Body of pancreas (tissue), 4 donors: ENCODE results near the gene GDF7. TPM values are rescaled to one million over a fixed set of nuclear protein-coding genes. Genes with fewer than 3 reads are reported as not detected.
A peak's percentile ranks its signal among the peaks of the same experiment; 100 is the strongest.

Experiments
- ATAC-seq: fragments of 150-250 bp; one replicate; pipeline ENCODE4 v1.9.1; 2016
- DNase-seq, 4 donors: peaks; one replicate each; pipeline ENCODE4 v3.0.0-alpha.2; 2019
- H3K27ac ChIP-seq, 4 donors: fragments of 200-600 bp; sonication (generic); 1 replicate in 3 of 4; 2 replicates in 1 of 4; pipeline versions ENCODE4 v1.5.1 to v1.6.1; 2016 to 2019; ENCODE audit warnings: mild to moderate bottlenecking in 1 of 4, mixed read lengths in 1 of 4, moderate library complexity in 1 of 4
- H3K27me3 ChIP-seq, 2 donors: fragments of 200-600 bp; sonication (generic); one replicate each; pipeline ENCODE4 v1.6.0; 2016; ENCODE audit warnings: mild to moderate bottlenecking in 1 of 2
- H3K36me3 ChIP-seq, 2 donors: fragments of 200-600 bp; sonication (generic); replicated peaks in 1 of 2; 2 replicates each; pipeline ENCODE4 v1.5.1; 2016; ENCODE audit warnings: low read depth in 2 of 2; ENCODE audit not compliant: insufficient read depth in 1 of 2
- H3K4me1 ChIP-seq: fragments of 200-600 bp; sonication (generic); one replicate; pipeline ENCODE4 v1.6.0; 2016
- H3K4me3 ChIP-seq, 2 donors: fragments of 200-600 bp; sonication (generic); 1 replicate in 1 of 2; 2 replicates in 1 of 2; pipeline ENCODE4 v1.5.1; 2016 to 2019
- H3K9me3 ChIP-seq, 3 donors: fragments of 200-600 bp; sonication (generic); 1 replicate in 2 of 3; 2 replicates in 1 of 3; pipeline ENCODE4 v1.5.1; 2016
- POLR2A ChIP-seq, 3 donors: fragments of 450-650 bp; IDR thresholded peaks; one replicate each; pipeline ENCODE4 v1.6.1; 2016; ENCODE audit warnings: antibody characterized with exemption in 3 of 3, mild to moderate bottlenecking in 2 of 3
- WGBS, 2 donors: methylation state at CpG; one replicate each; pipeline ENCODE4 v1.1.5; 2017; 5-methylcytosine and 5-hydroxymethylcytosine counted together
- intact Hi-C: fragments of 100-400 bp; cut with DNase I; formaldehyde crosslinking; loops from one replicate; pipeline ENCODE4 v1.15.1; 2023
- total RNA-seq, 2 donors: library from RNA; depleted of rRNA; stranded (reverse); fragments of >200 nt; gene quantifications; one replicate each; pipeline ENCODE4 v1.1.0, GENCODE V29; 2016
- TF ChIP-seq, protein P1 (sequence below), 7 experiments: fragments of 450-650 bp in 4 of 7; fragments of 200-600 bp in 3 of 7; sonication (generic) in 3 of 7; IDR thresholded peaks; one replicate each; pipeline ENCODE4 v1.5.1; 2016 to 2019; ENCODE audit warnings: antibody characterized with exemption in 7 of 7

GDF7 gene
- total RNA-seq, 2 donors from 2014 or later = 2.0 to 7.3 TPM

DNA sequence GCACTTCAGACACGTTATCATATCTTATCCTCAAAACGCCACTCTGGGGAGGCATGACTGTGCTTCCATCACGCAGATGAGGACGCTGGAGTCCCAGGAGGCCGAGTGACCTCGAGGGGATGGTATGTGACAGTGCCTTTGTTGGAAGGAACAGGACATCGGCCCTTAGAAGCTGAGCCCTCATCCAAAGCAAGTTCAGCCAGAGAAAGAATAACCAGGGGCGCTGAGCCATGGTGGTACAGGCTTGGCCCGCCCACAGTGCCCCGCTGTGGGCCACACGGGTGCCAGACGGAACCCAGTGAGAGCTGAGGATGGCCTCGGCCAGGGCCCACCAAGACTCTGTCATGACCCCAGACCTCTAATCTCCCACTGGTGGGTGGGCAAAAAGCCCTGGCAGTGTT lies 47.3 kb upstream of the GDF7 start:
- TF ChIP-seq, protein P1, sequence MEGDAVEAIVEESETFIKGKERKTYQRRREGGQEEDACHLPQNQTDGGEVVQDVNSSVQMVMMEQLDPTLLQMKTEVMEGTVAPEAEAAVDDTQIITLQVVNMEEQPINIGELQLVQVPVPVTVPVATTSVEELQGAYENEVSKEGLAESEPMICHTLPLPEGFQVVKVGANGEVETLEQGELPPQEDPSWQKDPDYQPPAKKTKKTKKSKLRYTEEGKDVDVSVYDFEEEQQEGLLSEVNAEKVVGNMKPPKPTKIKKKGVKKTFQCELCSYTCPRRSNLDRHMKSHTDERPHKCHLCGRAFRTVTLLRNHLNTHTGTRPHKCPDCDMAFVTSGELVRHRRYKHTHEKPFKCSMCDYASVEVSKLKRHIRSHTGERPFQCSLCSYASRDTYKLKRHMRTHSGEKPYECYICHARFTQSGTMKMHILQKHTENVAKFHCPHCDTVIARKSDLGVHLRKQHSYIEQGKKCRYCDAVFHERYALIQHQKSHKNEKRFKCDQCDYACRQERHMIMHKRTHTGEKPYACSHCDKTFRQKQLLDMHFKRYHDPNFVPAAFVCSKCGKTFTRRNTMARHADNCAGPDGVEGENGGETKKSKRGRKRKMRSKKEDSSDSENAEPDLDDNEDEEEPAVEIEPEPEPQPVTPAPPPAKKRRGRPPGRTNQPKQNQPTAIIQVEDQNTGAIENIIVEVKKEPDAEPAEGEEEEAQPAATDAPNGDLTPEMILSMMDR (IDR thresholded peaks at IDR 0.05) = no peak
- TF ChIP-seq POLR2A (IDR thresholded peaks at IDR 0.05) = no peak
- Histone ChIP-seq H3K9me3 (no peaks in the 10 kb centered on the region), H3K4me1 (peaks cover 43% of the 10 kb centered on the region), H3K4me3 (no peak overlapping the region), H3K27me3 (no peaks in the 10 kb centered on the region), H3K27ac (peak overlapping the region in 2 of 4 donors; percentile 90), H3K36me3 (peaks cover 0 to 7% of the 10 kb centered on the region in 2 donors)
- ATAC-seq (no peak), DNase-seq (peak in 1 of 4 donors; percentile 7)
- intact Hi-C loops = no loop called here
- WGBS, 2 donors = 75 to 80% methylated on average over 12 to 13 of the region's 13 CpGs

DNA sequence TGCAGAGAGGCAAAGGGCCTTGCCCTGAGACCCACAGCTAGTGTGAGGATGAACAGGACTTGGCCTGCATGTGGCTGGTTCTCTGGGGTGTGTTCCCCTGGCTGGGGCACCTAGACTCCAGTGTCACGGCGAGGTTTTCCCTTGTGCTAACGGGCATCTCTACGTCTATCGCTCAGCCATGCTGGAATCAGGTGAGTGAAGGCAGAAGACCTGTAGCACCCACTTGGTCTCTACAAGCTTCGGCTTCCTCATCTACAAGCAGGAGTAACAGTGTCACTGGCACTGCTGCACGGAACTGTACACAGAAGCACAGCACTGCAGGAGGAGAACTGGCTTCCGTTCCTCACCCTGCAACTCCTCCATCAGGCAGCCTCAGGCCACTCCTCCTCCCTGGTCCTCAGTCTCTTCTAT lies 46.7 kb upstream of the GDF7 start:
- Histone ChIP-seq H3K36me3 (peaks cover 0 to 7% of the 10 kb centered on the region in 2 donors), H3K4me3 (no peak overlapping the region), H3K27me3 (no peaks in the 10 kb centered on the region), H3K9me3 (no peaks in the 10 kb centered on the region), H3K4me1 (peaks cover 37% of the 10 kb centered on the region), H3K27ac (peak overlapping the region in 1 of 4 donors; percentile 90)
- TF ChIP-seq, protein P1 (IDR thresholded peaks at IDR 0.05) = no peak
- TF ChIP-seq POLR2A (IDR thresholded peaks at IDR 0.05) = no peak
- ATAC-seq (no peak), DNase-seq (peak in 1 of 4 donors; percentile 3)
- 90 to 92% methylated on average over 7 to 8 of the region's 8 CpGs for WGBS, 2 donors
- intact Hi-C loops = no loop called here

DNA sequence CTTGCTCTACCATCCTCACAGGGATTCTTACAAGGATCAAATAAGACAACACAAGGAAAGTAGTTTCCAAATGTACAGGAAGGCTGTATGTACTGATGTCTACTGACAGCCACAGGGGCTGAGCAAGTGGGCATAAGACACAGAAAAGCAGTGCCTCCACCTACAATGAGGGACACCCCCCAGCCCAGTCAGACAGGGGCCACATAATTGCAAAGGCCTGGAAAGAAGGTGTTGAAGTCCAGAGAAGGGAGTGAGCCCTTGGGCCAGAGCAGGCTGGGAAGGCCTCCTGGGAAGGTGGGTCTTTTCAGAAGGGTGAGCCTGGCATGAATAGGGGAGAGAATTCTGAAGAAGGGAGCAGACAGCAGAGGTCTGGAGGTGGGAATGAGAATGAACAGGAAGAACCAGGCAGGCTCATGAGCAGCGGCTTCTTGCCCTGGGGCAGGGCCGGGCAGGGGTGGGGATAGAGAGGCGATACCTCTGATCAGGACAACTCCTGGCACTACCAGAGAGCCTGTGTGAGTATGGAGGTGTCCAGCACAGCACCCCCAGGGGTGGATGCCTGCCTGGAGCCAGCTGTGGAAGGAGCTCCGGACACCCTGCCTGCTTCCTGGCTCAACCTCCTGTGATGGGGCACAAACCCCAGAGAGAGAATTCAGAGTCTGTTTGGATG lies 46.1 kb upstream of the GDF7 start:
- ATAC-seq (no peak), DNase-seq (peak in 2 of 4 donors; percentile 3 to 5)
- H3K27ac ChIP-seq = no peak overlapping the region
- peaks cover 0 to 7% of the 10 kb centered on the region in 2 donors for H3K36me3 ChIP-seq
- TF ChIP-seq, protein P1 (IDR thresholded peaks at IDR 0.05) = no peak
- no peak for TF ChIP-seq POLR2A (IDR thresholded peaks at IDR 0.05)
- no peak overlapping the region for H3K4me3 ChIP-seq
- 78 to 82% methylated on average over 4 of the region's 4 CpGs for WGBS, 2 donors
- peaks cover 31% of the 10 kb centered on the region for H3K4me1 ChIP-seq
- H3K9me3 ChIP-seq = no peaks in the 10 kb centered on the region
- intact Hi-C loops = no loop called here
- H3K27me3 ChIP-seq = no peaks in the 10 kb centered on the region

DNA sequence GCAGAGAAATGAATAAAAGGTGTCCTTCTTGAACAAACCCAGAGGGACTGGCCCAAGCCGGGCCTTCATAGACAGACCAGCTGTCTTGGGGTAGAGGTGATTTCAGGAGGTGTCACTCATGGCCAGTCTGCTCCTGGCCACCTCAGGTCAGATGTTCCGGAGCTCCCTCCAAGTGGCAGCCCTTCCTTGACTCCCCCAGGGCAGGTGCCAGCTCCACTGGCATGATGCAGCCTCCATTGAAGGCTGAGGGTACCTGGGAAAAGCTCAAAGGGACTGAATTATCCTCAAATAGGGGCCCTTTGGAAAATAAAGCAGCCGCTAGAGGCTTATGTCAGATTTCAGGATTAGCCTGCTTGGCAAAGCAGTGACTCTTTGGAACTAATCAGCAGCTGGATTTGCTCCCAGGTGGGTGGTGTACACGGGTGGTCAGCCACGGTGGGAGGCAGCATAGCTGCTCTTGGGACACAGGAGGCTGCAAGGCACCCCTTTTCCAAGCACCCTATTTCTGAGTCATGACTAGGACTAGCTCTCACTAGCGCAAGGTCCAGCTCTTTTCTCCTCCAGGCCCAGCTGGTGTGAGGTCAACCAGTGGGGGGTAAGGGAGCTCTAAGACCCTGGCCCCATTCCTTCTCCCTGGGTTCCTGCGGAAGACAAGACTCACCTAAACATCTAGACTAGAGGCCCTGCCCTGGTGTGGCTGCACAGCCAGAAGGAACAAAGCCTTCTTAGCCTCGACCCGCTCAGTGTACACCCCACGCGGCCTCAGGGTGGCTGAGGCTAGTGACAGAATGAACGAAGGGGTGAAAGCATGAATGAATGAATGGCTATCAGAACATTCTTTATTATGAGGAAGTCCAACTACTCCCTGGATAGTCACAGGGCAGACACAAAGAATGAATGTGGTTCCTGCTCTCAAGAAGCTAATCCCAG lies 45.3 kb upstream of the GDF7 start:
- intact Hi-C loops = no loop called here
- Histone ChIP-seq H3K4me3 (no peak overlapping the region), H3K4me1 (peaks cover 23% of the 10 kb centered on the region), H3K36me3 (peaks cover 0 to 7% of the 10 kb centered on the region in 2 donors), H3K27me3 (no peaks in the 10 kb centered on the region), H3K9me3 (no peaks in the 10 kb centered on the region), H3K27ac (no peak overlapping the region)
- 83 to 88% methylated on average over 12 of the region's 12 CpGs for WGBS, 2 donors
- TF ChIP-seq, protein P1 (IDR thresholded peaks at IDR 0.05) = no peak
- TF ChIP-seq POLR2A (IDR thresholded peaks at IDR 0.05) = no peak
- ATAC-seq = no peak
- DNase-seq = peak in 1 of 4 donors; percentile 10
